Measurements from ENCODE around the gene TARS3.
"Not testable (repeated sequence)": the region's sequence is repeated elsewhere in the genome, so short reads cannot be mapped to it uniquely, and the experiment has no call there.

Gene TARS3

GRCh38 chr15:101723874-101724674 lies at the start of gene TARS3:
Gene TARS3, minus strand, starts transcription at chr15:101724473. Its CDS starts 86 bp downstream, at chr15:101724387.
- DNase-seq (ENCODE audit: low read depth): peak; percentile 97

- no peak for DNase-seq (ENCODE audit: low read depth)
Observed at GRCh38 chr15:101773496-101774100, 49.3 kb upstream of the TARS3 start.

GRCh38 chr15:101772921-101773320 lies 48.6 kb upstream of the TARS3 start:
- no peak for DNase-seq (ENCODE audit: low read depth)

- not testable (repeated sequence) for DNase-seq (ENCODE audit: low read depth)
Observed at GRCh38 chr15:101767083-101767640, 42.9 kb upstream of the TARS3 start.

- DNase-seq (ENCODE audit: low read depth): no peak
Observed at GRCh38 chr15:101765772-101766456, 41.6 kb upstream of the TARS3 start.

- DNase-seq (ENCODE audit: low read depth): not testable (repeated sequence)
Observed at GRCh38 chr15:101765340-101765671, 41.0 kb upstream of the TARS3 start.

- not testable (repeated sequence) for DNase-seq (ENCODE audit: low read depth)
Observed at GRCh38 chr15:101764669-101765339, 40.5 kb upstream of the TARS3 start.

GRCh38 chr15:101746716-101747082 lies 22.4 kb upstream of the TARS3 start:
- DNase-seq (ENCODE audit: low read depth): not testable (repeated sequence)

GRCh38 chr15:101734837-101735236 lies 10.6 kb upstream of the TARS3 start:
- not testable (repeated sequence) for DNase-seq (ENCODE audit: low read depth)

GRCh38 chr15:101733545-101733944 lies 9.3 kb upstream of the TARS3 start:
- DNase-seq (ENCODE audit: low read depth): no peak

GRCh38 chr15:101732772-101733171 lies 8.5 kb upstream of the TARS3 start:
- no peak for DNase-seq (ENCODE audit: low read depth)

GRCh38 chr15:101731746-101732145 lies 7.5 kb upstream of the TARS3 start:
- DNase-seq (ENCODE audit: low read depth): no peak

- DNase-seq (ENCODE audit: low read depth): no peak
Observed at GRCh38 chr15:101727186-101727585, 2.9 kb upstream of the TARS3 start.

GRCh38 chr15:101725073-101725472 lies 800 bp upstream of the TARS3 start:
- no peak for DNase-seq (ENCODE audit: low read depth)

GRCh38 chr15:101724675-101725005 lies 367 bp upstream of the TARS3 start:
- DNase-seq (ENCODE audit: low read depth): no peak

GRCh38 chr15:101723171-101723873 lies 951 bp downstream of the TARS3 start:
- no peak for DNase-seq (ENCODE audit: low read depth)

GRCh38 chr15:101718896-101719295 lies 5.4 kb downstream of the TARS3 start:
- no peak for DNase-seq (ENCODE audit: low read depth)

- DNase-seq (ENCODE audit: low read depth): no peak
Observed at GRCh38 chr15:101712078-101712477, 12.2 kb downstream of the TARS3 start.

- no peak for DNase-seq (ENCODE audit: low read depth)
Observed at GRCh38 chr15:101710806-101711205, 13.5 kb downstream of the TARS3 start.

- DNase-seq (ENCODE audit: low read depth): no peak
Observed at GRCh38 chr15:101709466-101709865, 14.8 kb downstream of the TARS3 start.

- DNase-seq (ENCODE audit: low read depth): no peak
Observed at GRCh38 chr15:101707983-101708382, 16.3 kb downstream of the TARS3 start.

- no peak for DNase-seq (ENCODE audit: low read depth)
Observed at GRCh38 chr15:101702077-101702476, 22.2 kb downstream of the TARS3 start.

Data from activated T-cell treated with anti-CD3 and anti-CD28 coated beads for 1 hour (primary cell).